HepG2 (cell line): ENCODE results near the gene RGS13. TPM values are rescaled to one million over a fixed set of nuclear protein-coding genes. Genes with fewer than 3 reads are reported as not detected.

Experiments used
- FOXO1 ChIP-seq: sonication (generic); formaldehyde crosslinking; IDR thresholded peaks from 2 replicates; pipeline ENCODE4 v1.4.0; 2020; ENCODE audit warnings: missing genetic modification reagents
- KAT7 ChIP-seq: IDR thresholded peaks from 2 replicates; pipeline ENCODE4 v1.6.1; 2018; ENCODE audit warnings: borderline replicate concordance, missing compliant biosample characterization
- MEF2D ChIP-seq: sonication (generic); formaldehyde crosslinking; IDR thresholded peaks from 2 replicates; pipeline ENCODE4 v1.5.1; 2020; ENCODE audit warnings: mild to moderate bottlenecking, missing genetic modification reagents
- MEIS2 ChIP-seq: sonication (generic); formaldehyde crosslinking; IDR thresholded peaks from 2 replicates; pipeline ENCODE4 v1.9.0; 2021; ENCODE audit warnings: mild to moderate bottlenecking, missing genetic modification reagents
- SAP130 ChIP-seq: IDR thresholded peaks from 2 replicates; pipeline ENCODE4 v1.6.1; 2016; ENCODE audit warnings: low read depth
- SMYD3 ChIP-seq: sonication (generic); formaldehyde crosslinking; IDR thresholded peaks from 2 replicates; pipeline ENCODE4 v1.8.1; 2023; ENCODE audit warnings: mild to moderate bottlenecking, missing genetic modification reagents
- TP53 ChIP-seq: sonication (generic); formaldehyde crosslinking; conservative IDR thresholded peaks from 2 replicates; pipeline ENCODE4 v1.4.0; 2020; ENCODE audit warnings: missing genetic modification reagents
- ZKSCAN1 ChIP-seq: fragments of 150-350 bp; IDR thresholded peaks from 2 replicates; pipeline ENCODE4 v1.6.1; 2014; ENCODE audit warnings: low read length
- ZNF121 ChIP-seq: sonication (generic); formaldehyde crosslinking; IDR thresholded peaks from 2 replicates; pipeline ENCODE4 v1.5.0; 2020; ENCODE audit warnings: mild to moderate bottlenecking, missing genetic modification reagents
- ZNF484 ChIP-seq: sonication (generic); formaldehyde crosslinking; IDR thresholded peaks from 2 replicates; pipeline ENCODE4 v1.5.1; 2020; ENCODE audit warnings: mild to moderate bottlenecking, low read depth, missing genetic modification reagents, borderline replicate concordance
- ZNF644 ChIP-seq: IDR thresholded peaks from 2 replicates; pipeline ENCODE4 v1.6.1; 2016; ENCODE audit warnings: low read depth
- polyA plus RNA-seq, 8 experiments: library from polyadenylated mRNA; depleted of rRNA in 3 of 8; stranded (reverse) in 7 of 8; unstranded in 1 of 8; fragments of >200 nt; fragmentation: Illumina TruSeq in 4 of 8; extraction: Trizol in 4 of 8; gene quantifications; 2 replicates each; pipeline versions ENCODE4 v1.2.1 to v1.2.3, GENCODE V29; 2011 to 2016; ENCODE audit warnings: low read depth in 4 of 8, missing spikeins in 1 of 8, mixed read lengths in 1 of 8; ENCODE audit not compliant: insufficient read depth in 1 of 8
- total RNA-seq, 5 experiments: library from RNA; depleted of rRNA; stranded (reverse); fragments of >200 nt; fragmentation: Illumina TruSeq; extraction: Trizol; gene quantifications; 2 replicates each; pipeline ENCODE4 v1.2.3, GENCODE V29; 2016; ENCODE audit warnings: low read depth in 1 of 5
- TF ChIP-seq, protein P1 (sequence below): IDR thresholded peaks from 2 replicates; pipeline ENCODE4 v1.4.0; 2020; ENCODE audit warnings: mild to moderate bottlenecking, missing genetic modification reagents
- TF ChIP-seq, protein P2 (sequence below): sonication (generic); formaldehyde crosslinking; conservative IDR thresholded peaks from 2 replicates; pipeline ENCODE4 v1.4.0; 2020; ENCODE audit warnings: mild to moderate bottlenecking, missing genetic modification reagents, moderate library complexity
- TF ChIP-seq, protein P3 (sequence below): IDR thresholded peaks from 2 replicates; pipeline ENCODE4 v1.6.1; 2016; ENCODE audit warnings: mild to moderate bottlenecking
- TF ChIP-seq, protein P4 (sequence below): sonication (generic); formaldehyde crosslinking; IDR thresholded peaks from 2 replicates; pipeline ENCODE4 v1.5.1; 2020; ENCODE audit warnings: mild to moderate bottlenecking, missing genetic modification reagents, moderate library complexity
- TF ChIP-seq, protein P5 (sequence below): sonication (generic); formaldehyde crosslinking; IDR thresholded peaks from 2 replicates; pipeline ENCODE4 v1.4.0; 2020; ENCODE audit warnings: mild to moderate bottlenecking, low read depth, missing genetic modification reagents

RGS13 gene
- total and polyA plus RNA-seq, 2 of the 13 experiments (the other 11 are each of a cell fraction or from before 2014, with no cell fraction given), result not detected

DNA sequence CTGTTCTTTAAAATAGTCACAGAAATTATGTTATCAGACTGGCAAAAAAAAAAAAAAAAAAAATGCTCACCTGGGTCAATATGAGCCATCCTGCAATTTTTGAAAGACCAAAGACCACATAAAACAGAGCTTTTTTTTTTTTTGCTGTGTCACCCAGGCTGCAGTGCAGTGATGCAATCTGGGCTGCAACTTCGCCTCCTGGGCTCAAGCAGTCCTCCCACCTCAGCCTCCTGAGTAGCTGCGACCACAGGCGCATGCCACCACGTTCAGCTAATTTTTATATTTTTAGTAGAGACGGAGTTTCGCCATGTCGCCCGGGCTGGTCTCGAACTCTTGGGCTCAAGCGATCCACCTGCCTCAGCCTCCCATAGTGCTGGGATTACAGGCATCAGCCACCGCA is 62.8 kb downstream of the RGS13 start (continued):
- TF ChIP-seq SMYD3 (CRISPR knock-in tag) (no peak), ZNF644 (CRISPR knock-in tag) (peak; percentile 59; the same call in 1 of the 2 replicates), TP53 (no peak), KAT7 (CRISPR knock-in tag) (0 out of 2 replicates have a peak, but pooled peaks have one; percentile 37), ZNF121 (CRISPR knock-in tag) (no peak), MEF2D (CRISPR knock-in tag) (no peak), MEIS2 (CRISPR knock-in tag) (peak; percentile 45; the same call in 1 of the 2 replicates), ZNF484 (no peak), FOXO1 (CRISPR knock-in tag) (no peak), SAP130 (CRISPR knock-in tag) (peak; percentile 34; the same call in 1 of the 2 replicates), ZKSCAN1 (no peak)
- TF ChIP-seq, protein P1, sequence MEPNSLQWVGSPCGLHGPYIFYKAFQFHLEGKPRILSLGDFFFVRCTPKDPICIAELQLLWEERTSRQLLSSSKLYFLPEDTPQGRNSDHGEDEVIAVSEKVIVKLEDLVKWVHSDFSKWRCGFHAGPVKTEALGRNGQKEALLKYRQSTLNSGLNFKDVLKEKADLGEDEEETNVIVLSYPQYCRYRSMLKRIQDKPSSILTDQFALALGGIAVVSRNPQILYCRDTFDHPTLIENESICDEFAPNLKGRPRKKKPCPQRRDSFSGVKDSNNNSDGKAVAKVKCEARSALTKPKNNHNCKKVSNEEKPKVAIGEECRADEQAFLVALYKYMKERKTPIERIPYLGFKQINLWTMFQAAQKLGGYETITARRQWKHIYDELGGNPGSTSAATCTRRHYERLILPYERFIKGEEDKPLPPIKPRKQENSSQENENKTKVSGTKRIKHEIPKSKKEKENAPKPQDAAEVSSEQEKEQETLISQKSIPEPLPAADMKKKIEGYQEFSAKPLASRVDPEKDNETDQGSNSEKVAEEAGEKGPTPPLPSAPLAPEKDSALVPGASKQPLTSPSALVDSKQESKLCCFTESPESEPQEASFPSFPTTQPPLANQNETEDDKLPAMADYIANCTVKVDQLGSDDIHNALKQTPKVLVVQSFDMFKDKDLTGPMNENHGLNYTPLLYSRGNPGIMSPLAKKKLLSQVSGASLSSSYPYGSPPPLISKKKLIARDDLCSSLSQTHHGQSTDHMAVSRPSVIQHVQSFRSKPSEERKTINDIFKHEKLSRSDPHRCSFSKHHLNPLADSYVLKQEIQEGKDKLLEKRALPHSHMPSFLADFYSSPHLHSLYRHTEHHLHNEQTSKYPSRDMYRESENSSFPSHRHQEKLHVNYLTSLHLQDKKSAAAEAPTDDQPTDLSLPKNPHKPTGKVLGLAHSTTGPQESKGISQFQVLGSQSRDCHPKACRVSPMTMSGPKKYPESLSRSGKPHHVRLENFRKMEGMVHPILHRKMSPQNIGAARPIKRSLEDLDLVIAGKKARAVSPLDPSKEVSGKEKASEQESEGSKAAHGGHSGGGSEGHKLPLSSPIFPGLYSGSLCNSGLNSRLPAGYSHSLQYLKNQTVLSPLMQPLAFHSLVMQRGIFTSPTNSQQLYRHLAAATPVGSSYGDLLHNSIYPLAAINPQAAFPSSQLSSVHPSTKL (CRISPR knock-in tag), result peak; percentile 84
- TF ChIP-seq, protein P2, sequence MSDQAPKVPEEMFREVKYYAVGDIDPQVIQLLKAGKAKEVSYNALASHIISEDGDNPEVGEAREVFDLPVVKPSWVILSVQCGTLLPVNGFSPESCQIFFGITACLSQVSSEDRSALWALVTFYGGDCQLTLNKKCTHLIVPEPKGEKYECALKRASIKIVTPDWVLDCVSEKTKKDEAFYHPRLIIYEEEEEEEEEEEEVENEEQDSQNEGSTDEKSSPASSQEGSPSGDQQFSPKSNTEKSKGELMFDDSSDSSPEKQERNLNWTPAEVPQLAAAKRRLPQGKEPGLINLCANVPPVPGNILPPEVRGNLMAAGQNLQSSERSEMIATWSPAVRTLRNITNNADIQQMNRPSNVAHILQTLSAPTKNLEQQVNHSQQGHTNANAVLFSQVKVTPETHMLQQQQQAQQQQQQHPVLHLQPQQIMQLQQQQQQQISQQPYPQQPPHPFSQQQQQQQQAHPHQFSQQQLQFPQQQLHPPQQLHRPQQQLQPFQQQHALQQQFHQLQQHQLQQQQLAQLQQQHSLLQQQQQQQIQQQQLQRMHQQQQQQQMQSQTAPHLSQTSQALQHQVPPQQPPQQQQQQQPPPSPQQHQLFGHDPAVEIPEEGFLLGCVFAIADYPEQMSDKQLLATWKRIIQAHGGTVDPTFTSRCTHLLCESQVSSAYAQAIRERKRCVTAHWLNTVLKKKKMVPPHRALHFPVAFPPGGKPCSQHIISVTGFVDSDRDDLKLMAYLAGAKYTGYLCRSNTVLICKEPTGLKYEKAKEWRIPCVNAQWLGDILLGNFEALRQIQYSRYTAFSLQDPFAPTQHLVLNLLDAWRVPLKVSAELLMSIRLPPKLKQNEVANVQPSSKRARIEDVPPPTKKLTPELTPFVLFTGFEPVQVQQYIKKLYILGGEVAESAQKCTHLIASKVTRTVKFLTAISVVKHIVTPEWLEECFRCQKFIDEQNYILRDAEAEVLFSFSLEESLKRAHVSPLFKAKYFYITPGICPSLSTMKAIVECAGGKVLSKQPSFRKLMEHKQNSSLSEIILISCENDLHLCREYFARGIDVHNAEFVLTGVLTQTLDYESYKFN (CRISPR knock-in tag), result peak; percentile 71
- TF ChIP-seq, protein P3, sequence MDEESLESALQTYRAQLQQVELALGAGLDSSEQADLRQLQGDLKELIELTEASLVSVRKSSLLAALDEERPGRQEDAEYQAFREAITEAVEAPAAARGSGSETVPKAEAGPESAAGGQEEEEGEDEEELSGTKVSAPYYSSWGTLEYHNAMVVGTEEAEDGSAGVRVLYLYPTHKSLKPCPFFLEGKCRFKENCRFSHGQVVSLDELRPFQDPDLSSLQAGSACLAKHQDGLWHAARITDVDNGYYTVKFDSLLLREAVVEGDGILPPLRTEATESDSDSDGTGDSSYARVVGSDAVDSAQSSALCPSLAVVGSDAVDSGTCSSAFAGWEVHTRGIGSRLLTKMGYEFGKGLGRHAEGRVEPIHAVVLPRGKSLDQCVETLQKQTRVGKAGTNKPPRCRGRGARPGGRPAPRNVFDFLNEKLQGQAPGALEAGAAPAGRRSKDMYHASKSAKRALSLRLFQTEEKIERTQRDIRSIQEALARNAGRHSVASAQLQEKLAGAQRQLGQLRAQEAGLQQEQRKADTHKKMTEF (CRISPR knock-in tag), result peak; percentile 81
- TF ChIP-seq, protein P4, sequence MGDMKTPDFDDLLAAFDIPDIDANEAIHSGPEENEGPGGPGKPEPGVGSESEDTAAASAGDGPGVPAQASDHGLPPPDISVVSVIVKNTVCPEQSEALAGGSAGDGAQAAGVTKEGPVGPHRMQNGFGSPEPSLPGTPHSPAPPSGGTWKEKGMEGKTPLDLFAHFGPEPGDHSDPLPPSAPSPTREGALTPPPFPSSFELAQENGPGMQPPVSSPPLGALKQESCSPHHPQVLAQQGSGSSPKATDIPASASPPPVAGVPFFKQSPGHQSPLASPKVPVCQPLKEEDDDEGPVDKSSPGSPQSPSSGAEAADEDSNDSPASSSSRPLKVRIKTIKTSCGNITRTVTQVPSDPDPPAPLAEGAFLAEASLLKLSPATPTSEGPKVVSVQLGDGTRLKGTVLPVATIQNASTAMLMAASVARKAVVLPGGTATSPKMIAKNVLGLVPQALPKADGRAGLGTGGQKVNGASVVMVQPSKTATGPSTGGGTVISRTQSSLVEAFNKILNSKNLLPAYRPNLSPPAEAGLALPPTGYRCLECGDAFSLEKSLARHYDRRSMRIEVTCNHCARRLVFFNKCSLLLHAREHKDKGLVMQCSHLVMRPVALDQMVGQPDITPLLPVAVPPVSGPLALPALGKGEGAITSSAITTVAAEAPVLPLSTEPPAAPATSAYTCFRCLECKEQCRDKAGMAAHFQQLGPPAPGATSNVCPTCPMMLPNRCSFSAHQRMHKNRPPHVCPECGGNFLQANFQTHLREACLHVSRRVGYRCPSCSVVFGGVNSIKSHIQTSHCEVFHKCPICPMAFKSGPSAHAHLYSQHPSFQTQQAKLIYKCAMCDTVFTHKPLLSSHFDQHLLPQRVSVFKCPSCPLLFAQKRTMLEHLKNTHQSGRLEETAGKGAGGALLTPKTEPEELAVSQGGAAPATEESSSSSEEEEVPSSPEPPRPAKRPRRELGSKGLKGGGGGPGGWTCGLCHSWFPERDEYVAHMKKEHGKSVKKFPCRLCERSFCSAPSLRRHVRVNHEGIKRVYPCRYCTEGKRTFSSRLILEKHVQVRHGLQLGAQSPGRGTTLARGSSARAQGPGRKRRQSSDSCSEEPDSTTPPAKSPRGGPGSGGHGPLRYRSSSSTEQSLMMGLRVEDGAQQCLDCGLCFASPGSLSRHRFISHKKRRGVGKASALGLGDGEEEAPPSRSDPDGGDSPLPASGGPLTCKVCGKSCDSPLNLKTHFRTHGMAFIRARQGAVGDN (CRISPR knock-in tag), result peak; percentile 71
- TF ChIP-seq, protein P5, sequence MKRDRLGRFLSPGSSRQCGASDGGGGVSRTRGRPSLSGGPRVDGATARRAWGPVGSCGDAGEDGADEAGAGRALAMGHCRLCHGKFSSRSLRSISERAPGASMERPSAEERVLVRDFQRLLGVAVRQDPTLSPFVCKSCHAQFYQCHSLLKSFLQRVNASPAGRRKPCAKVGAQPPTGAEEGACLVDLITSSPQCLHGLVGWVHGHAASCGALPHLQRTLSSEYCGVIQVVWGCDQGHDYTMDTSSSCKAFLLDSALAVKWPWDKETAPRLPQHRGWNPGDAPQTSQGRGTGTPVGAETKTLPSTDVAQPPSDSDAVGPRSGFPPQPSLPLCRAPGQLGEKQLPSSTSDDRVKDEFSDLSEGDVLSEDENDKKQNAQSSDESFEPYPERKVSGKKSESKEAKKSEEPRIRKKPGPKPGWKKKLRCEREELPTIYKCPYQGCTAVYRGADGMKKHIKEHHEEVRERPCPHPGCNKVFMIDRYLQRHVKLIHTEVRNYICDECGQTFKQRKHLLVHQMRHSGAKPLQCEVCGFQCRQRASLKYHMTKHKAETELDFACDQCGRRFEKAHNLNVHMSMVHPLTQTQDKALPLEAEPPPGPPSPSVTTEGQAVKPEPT (CRISPR knock-in tag), result no peak
